ENCODE results near the gene PCDHGB4. TPM values are rescaled to one million over a fixed set of nuclear protein-coding genes. Genes with fewer than 3 reads are reported as not detected.

The PCDHGB4 gene
- total RNA-seq, 1 donor from 2014 or later = 14.8 TPM

GRCh38 chr5:141412854-141413539, 25.5 kb downstream of the PCDHGB4 start, which contains the start of gene PCDHGA10:
PCDHGA10 (plus strand) TSS chr5:141412987; CDS start chr5:141413176, 189 bp downstream.

GRCh38 chr5:141417494-141418172, 30.1 kb downstream of the PCDHGB4 start, which contains the start of gene PCDHGB7:
PCDHGB7 (plus strand) TSS chr5:141417677; CDS start chr5:141417860, 183 bp downstream.

GRCh38 chr5:141420855-141421488, 33.5 kb downstream of the PCDHGB4 start, which contains the start of gene PCDHGA11:
PCDHGA11 (plus strand) TSS chr5:141421051; CDS start chr5:141421228, 177 bp downstream.

GRCh38 chr5:141430332-141431113, 43.0 kb downstream of the PCDHGB4 start, which contains the start of gene PCDHGA12:
PCDHGA12 (plus strand) TSS chr5:141430507; CDS start chr5:141430760, 253 bp downstream.

Other genes starting within 250 kb of the PCDHGB4 start
- 4.2 TPM for gene PCDHB6, start 237.6 kb upstream of the PCDHGB4 start, total RNA-seq
- gene PCDHB7, start 215.1 kb upstream of the PCDHGB4 start, total RNA-seq = 8.5 TPM
- gene PCDHB8, start 209.9 kb upstream of the PCDHGB4 start, total RNA-seq = 8.1 TPM
- gene PCDHB16, start 205.3 kb upstream of the PCDHGB4 start, total RNA-seq = 5.8 TPM
- 9.2 TPM for gene PCDHB9, start 200.5 kb upstream of the PCDHGB4 start, total RNA-seq
- 22.4 TPM for gene PCDHB10, start 195.3 kb upstream of the PCDHGB4 start, total RNA-seq
- gene PCDHB11, start 188.1 kb upstream of the PCDHGB4 start, total RNA-seq = 14.8 TPM
- 15.5 TPM for gene PCDHB12, start 179.0 kb upstream of the PCDHGB4 start, total RNA-seq
- 10.8 TPM for gene PCDHB13, start 173.8 kb upstream of the PCDHGB4 start, total RNA-seq
- gene PCDHB14, start 164.4 kb upstream of the PCDHGB4 start, total RNA-seq = 12.7 TPM
- 22.6 TPM for gene PCDHB15, start 142.3 kb upstream of the PCDHGB4 start, total RNA-seq
- 0.23 TPM for gene SLC25A2, start 83.6 kb upstream of the PCDHGB4 start, total RNA-seq
- 103 TPM for gene TAF7, start 66.9 kb upstream of the PCDHGB4 start, total RNA-seq
- gene PCDHGA1, start 57.2 kb upstream of the PCDHGB4 start, total RNA-seq = 4.2 TPM
- 8.5 TPM for gene PCDHGA2, start 48.9 kb upstream of the PCDHGB4 start, total RNA-seq
- gene PCDHGA3, start 43.9 kb upstream of the PCDHGB4 start, total RNA-seq = 7.2 TPM
- gene PCDHGB1, start 37.6 kb upstream of the PCDHGB4 start, total RNA-seq = 10.4 TPM
- gene PCDHGA4, start 32.7 kb upstream of the PCDHGB4 start, total RNA-seq = 12.5 TPM
- 7.6 TPM for gene PCDHGB2, start 27.7 kb upstream of the PCDHGB4 start, total RNA-seq
- 7.2 TPM for gene PCDHGA5, start 23.5 kb upstream of the PCDHGB4 start, total RNA-seq
- gene PCDHGB3, start 17.5 kb upstream of the PCDHGB4 start, total RNA-seq = 9.2 TPM
- 11.3 TPM for gene PCDHGA6, start 13.8 kb upstream of the PCDHGB4 start, total RNA-seq
- 7.6 TPM for gene PCDHGA7, start 5.0 kb upstream of the PCDHGB4 start, total RNA-seq
- 6.9 TPM for gene PCDHGA8, start 4.9 kb downstream of the PCDHGB4 start, total RNA-seq
- gene PCDHGB5, start 10.2 kb downstream of the PCDHGB4 start, total RNA-seq = 24.0 TPM
- 14.3 TPM for gene PCDHGA9, start 15.1 kb downstream of the PCDHGB4 start, total RNA-seq
- 17.8 TPM for gene PCDHGB6, start 20.3 kb downstream of the PCDHGB4 start, total RNA-seq
- 15.2 TPM for gene PCDHGA10, start 25.3 kb downstream of the PCDHGB4 start, total RNA-seq
- 18.2 TPM for gene PCDHGB7, start 30.0 kb downstream of the PCDHGB4 start, total RNA-seq
- gene PCDHGA11, start 33.4 kb downstream of the PCDHGB4 start, total RNA-seq = 18.9 TPM
- gene PCDHGA12, start 42.8 kb downstream of the PCDHGB4 start, total RNA-seq = 7.4 TPM
- gene PCDHGC3, start 88.3 kb downstream of the PCDHGB4 start, total RNA-seq = 69.0 TPM
- 91.6 TPM for gene PCDHGC4, start 97.3 kb downstream of the PCDHGB4 start, total RNA-seq
- 9.5 TPM for gene PCDHGC5, start 101.4 kb downstream of the PCDHGB4 start, total RNA-seq
- gene DIAPH1, start 231.3 kb downstream of the PCDHGB4 start, total RNA-seq = 26.1 TPM
- 54.9 TPM for gene HDAC3, start 249.2 kb downstream of the PCDHGB4 start, total RNA-seq
- gene RELL2, start 249.3 kb downstream of the PCDHGB4 start, total RNA-seq = 18.9 TPM

Data from diencephalon (tissue), 1 donor.